H1 (cell line): ENCODE results near the gene TRIM29. TPM values are rescaled to one million over a fixed set of nuclear protein-coding genes. Genes with fewer than 3 reads are reported as not detected.

Experiments
- CTCF ChIA-PET: fragments of 300-600 bp; sonication (Branson Sonifier 250); formaldehyde crosslinking; loops from one replicate; lab custom pipeline; 2021; ENCODE audit not compliant: partially characterized antibody; lab: Charles Lee
- POLR2A ChIA-PET: fragments of 300-600 bp; sonication (Branson Sonifier 250); formaldehyde crosslinking; loops from one replicate; lab custom pipeline; 2021; ENCODE audit warnings: inconsistent platforms; ENCODE audit not compliant: partially characterized antibody; lab: Charles Lee
- DNase-seq, 2 experiments: peaks; one replicate each; pipeline versions ENCODE4 v3.0.0 to v3.0.0-alpha.2; 2010 to 2022; ENCODE audit warnings: low spot score in 2 of 2, low read depth in 1 of 2, mixed read lengths in 1 of 2
- FAIRE-seq: peaks from 2 replicates; lab custom pipeline; 2011; peaks lifted over from hg19 to GRCh38; lab: Jason Lieb, UNC
- H2AFZ ChIP-seq: 2 replicates; pipeline ENCODE4 v1.8.1; 2012; ENCODE audit warnings: low read length, inconsistent platforms
- H2AK5ac ChIP-seq: 2 replicates; pipeline ENCODE4 v1.6.1; 2013; ENCODE audit warnings: low read depth, low read length
- H2BK120ac ChIP-seq: replicated peaks from 2 replicates; pipeline ENCODE3; 2013; ENCODE audit warnings: low read depth, low read length, inconsistent platforms
- H2BK12ac ChIP-seq: 2 replicates; pipeline ENCODE4 v1.6.1; 2013; ENCODE audit warnings: low read depth, low read length
- H2BK15ac ChIP-seq: 2 replicates; pipeline ENCODE4 v1.6.1; 2013; ENCODE audit warnings: low read length
- H2BK20ac ChIP-seq: 2 replicates; pipeline ENCODE4 v1.6.1; 2013; ENCODE audit warnings: low read length
- H2BK5ac ChIP-seq: 2 replicates; pipeline ENCODE4 v1.6.1; 2013; ENCODE audit warnings: low read depth, low read length
- H3K14ac ChIP-seq: 2 replicates; pipeline ENCODE4 v1.6.1; 2013; ENCODE audit warnings: inconsistent platforms; ENCODE audit not compliant: insufficient read length
- H3K18ac ChIP-seq: 2 replicates; pipeline ENCODE4 v1.6.1; 2013; ENCODE audit warnings: low read length; ENCODE audit errors: extremely low read depth
- H3K23ac ChIP-seq: 2 replicates; pipeline ENCODE4 v1.6.1; 2013; ENCODE audit warnings: inconsistent platforms; ENCODE audit not compliant: insufficient read length
- H3K23me2 ChIP-seq: 2 replicates; pipeline ENCODE4 v1.6.1; 2013; ENCODE audit warnings: low read depth, low read length
- H3K27ac ChIP-seq: 2 replicates; pipeline ENCODE4 v1.6.1; 2011; ENCODE audit warnings: low read depth, low read length, inconsistent platforms
- H3K27me3 ChIP-seq, 4 experiments: replicated peaks in 1 of 4; 1 replicate in 1 of 4; 2 replicates in 3 of 4; pipeline versions ENCODE4 v1.6.1 to v1.8.1; 2011 to 2013; ENCODE audit warnings: low read length in 3 of 4, mild to moderate bottlenecking in 3 of 4, inconsistent platforms in 2 of 4, mixed read lengths in 2 of 4, moderate library complexity in 1 of 4; ENCODE audit not compliant: control insufficient read depth in 3 of 4, insufficient read depth in 3 of 4; ENCODE audit errors: extremely low read depth in 1 of 4
- H3K36me3 ChIP-seq, 4 experiments: 2 replicates each; pipeline versions ENCODE4 v1.6.1 to v1.8.1; 2011 to 2013; ENCODE audit warnings: mild to moderate bottlenecking in 4 of 4, low read length in 3 of 4, moderate library complexity in 2 of 4, control low read depth in 1 of 4, inconsistent platforms in 1 of 4; ENCODE audit not compliant: insufficient read depth in 4 of 4, control insufficient read depth in 2 of 4
- H3K4ac ChIP-seq: replicated peaks from 2 replicates; pipeline ENCODE3; 2013; ENCODE audit warnings: low read length, low read depth, mixed read lengths, inconsistent platforms; ENCODE audit not compliant: insufficient read length
- H3K4me1 ChIP-seq, 4 experiments: replicated peaks in 1 of 4; 1 replicate in 1 of 4; 2 replicates in 3 of 4; pipeline versions ENCODE4 v1.6.1 to v1.8.1; 2011 to 2013; ENCODE audit warnings: low read length in 3 of 4, inconsistent platforms in 2 of 4, mixed read lengths in 1 of 4; ENCODE audit not compliant: insufficient read depth in 4 of 4, control insufficient read depth in 3 of 4
- H3K4me2 ChIP-seq, 2 experiments: 2 replicates each; pipeline versions ENCODE4 v1.6.1 to v1.8.1; 2011 to 2013; ENCODE audit warnings: low read depth in 2 of 2, low read length in 2 of 2, control low read depth in 1 of 2, inconsistent platforms in 1 of 2, mild to moderate bottlenecking in 1 of 2; ENCODE audit not compliant: insufficient read depth in 1 of 2
- H3K4me3 ChIP-seq, 4 experiments: fragments of 200-600, 300-600 bp in 1 of 4; sonication (generic), shearing (Covaris generic), sonication (Bioruptor Twin) in 1 of 4; 2 replicates each; pipeline versions ENCODE4 v1.5.1 to v1.8.1; 2011 to 2016; ENCODE audit warnings: low read length in 4 of 4, low read depth in 3 of 4, control low read depth in 2 of 4, inconsistent platforms in 2 of 4, mild to moderate bottlenecking in 2 of 4, mixed read lengths in 1 of 4, moderate library complexity in 1 of 4; ENCODE audit not compliant: insufficient read depth in 2 of 4; ENCODE audit errors: extremely low read depth in 1 of 4
- H3K56ac ChIP-seq: replicated peaks from 2 replicates; pipeline ENCODE3; 2013; ENCODE audit warnings: low read depth, mild to moderate bottlenecking, mixed read lengths, low read length, inconsistent platforms; ENCODE audit not compliant: insufficient read length
- H3K79me1 ChIP-seq: 2 replicates; pipeline ENCODE4 v1.6.1; 2013; ENCODE audit warnings: low read depth, low read length, control low read depth
- H3K79me2 ChIP-seq, 2 experiments: 2 replicates each; pipeline versions ENCODE4 v1.6.1 to v1.8.1; 2012 to 2013; ENCODE audit warnings: low read length in 2 of 2, mild to moderate bottlenecking in 2 of 2, inconsistent platforms in 1 of 2; ENCODE audit not compliant: insufficient read depth in 2 of 2, control insufficient read depth in 1 of 2
- H3K9ac ChIP-seq, 4 experiments: replicated peaks in 1 of 4; 1 replicate in 1 of 4; 2 replicates in 3 of 4; pipeline versions ENCODE4 v1.6.1 to v1.8.1; 2011 to 2013; ENCODE audit warnings: low read depth in 3 of 4, low read length in 3 of 4, control low read depth in 2 of 4, mild to moderate bottlenecking in 2 of 4, moderate library complexity in 2 of 4, inconsistent platforms in 1 of 4; ENCODE audit errors: extremely low read depth in 1 of 4
- H3K9me3 ChIP-seq, 2 experiments: 2 replicates each; pipeline versions ENCODE4 v1.6.1 to v1.8.1; 2012 to 2013; ENCODE audit warnings: mild to moderate bottlenecking in 2 of 2, moderate library complexity in 2 of 2, control low read depth in 1 of 2, inconsistent platforms in 1 of 2, low read depth in 1 of 2, low read length in 1 of 2, mixed read lengths in 1 of 2; ENCODE audit not compliant: insufficient read depth in 2 of 2
- H4K20me1 ChIP-seq, 2 experiments: replicated peaks in 1 of 2; 2 replicates each; pipeline versions ENCODE3 to v1.8.1; 2011 to 2013; ENCODE audit warnings: inconsistent platforms in 2 of 2, low read length in 2 of 2, mild to moderate bottlenecking in 1 of 2; ENCODE audit not compliant: insufficient read depth in 2 of 2, control insufficient read depth in 1 of 2
- H4K5ac ChIP-seq: 2 replicates; pipeline ENCODE4 v1.6.1; 2013; ENCODE audit warnings: low read length, low read depth, mixed read lengths, inconsistent platforms; ENCODE audit not compliant: insufficient read length
- H4K8ac ChIP-seq: 2 replicates; pipeline ENCODE4 v1.8.0; 2013; ENCODE audit warnings: mild to moderate bottlenecking, moderate library complexity, low read length, inconsistent platforms; ENCODE audit not compliant: insufficient read depth; ENCODE audit errors: extremely low read depth
- H4K91ac ChIP-seq: replicated peaks from 2 replicates; pipeline ENCODE3; 2013; ENCODE audit warnings: low read length, mixed read lengths, inconsistent platforms; ENCODE audit not compliant: insufficient read length
- ASH2L ChIP-seq: fragments of 200-600, 300-600 bp; sonication (generic); IDR thresholded peaks from one replicate; pipeline ENCODE4 v1.7.1; 2017; ENCODE audit warnings: low read length
- BRCA1 ChIP-seq: IDR thresholded peaks from 2 replicates; pipeline ENCODE4 v1.6.1; 2012; ENCODE audit warnings: low read depth, low read length, improper control_type of control experiment
- CEBPB ChIP-seq: IDR thresholded peaks from 2 replicates; pipeline ENCODE4 v1.6.1; 2012; ENCODE audit warnings: low read depth, low read length
- CREB1 ChIP-seq: IDR thresholded peaks from 2 replicates; pipeline ENCODE4 v1.6.1; 2012; ENCODE audit warnings: inconsistent platforms
- EGR1 ChIP-seq: IDR thresholded peaks from 2 replicates; pipeline ENCODE4 v1.6.1; 2011; ENCODE audit warnings: low read depth, low read length, borderline replicate concordance
- EZH2 ChIP-seq: fragments of 200-600 bp; sonication (generic); IDR thresholded peaks from 2 replicates; pipeline ENCODE4 v1.7.1; 2012; ENCODE audit warnings: low read depth, mild to moderate bottlenecking, moderate library complexity, low read length, inconsistent platforms; ENCODE audit not compliant: severe bottlenecking
- JUN ChIP-seq: IDR thresholded peaks from 2 replicates; pipeline ENCODE4 v1.6.1; 2011; ENCODE audit warnings: low read depth, mild to moderate bottlenecking, improper control_type of control experiment, low read length
- KDM4A ChIP-seq: IDR thresholded peaks from one replicate; pipeline ENCODE4 v1.7.1; 2012; ENCODE audit warnings: low read depth, mild to moderate bottlenecking, moderate library complexity, low read length, inconsistent platforms; ENCODE audit not compliant: severe bottlenecking
- MAX ChIP-seq: IDR thresholded peaks from 2 replicates; pipeline ENCODE4 v1.6.1; 2012; ENCODE audit warnings: inconsistent platforms
- NANOG ChIP-seq: IDR thresholded peaks from 2 replicates; pipeline ENCODE4 v1.6.1; 2011; ENCODE audit warnings: low read length, low read depth, mild to moderate bottlenecking, inconsistent platforms; ENCODE audit not compliant: insufficient read depth, poor library complexity, severe bottlenecking
- POLR2AphosphoS5 ChIP-seq: IDR thresholded peaks from 2 replicates; pipeline ENCODE4 v1.6.1; 2011; ENCODE audit warnings: low read depth, low read length
- RBBP5 ChIP-seq: IDR thresholded peaks from 2 replicates; pipeline ENCODE4 v1.7.1; 2012; ENCODE audit warnings: low read depth, mild to moderate bottlenecking, inconsistent platforms, low read length, moderate library complexity, borderline replicate concordance
- SIN3A ChIP-seq, 2 experiments: IDR thresholded peaks in 1 of 2; conservative IDR thresholded peaks in 1 of 2; 2 replicates each; pipeline ENCODE4 v1.6.1; 2011 to 2012; ENCODE audit warnings: low read length in 2 of 2, improper control_type of control experiment in 1 of 2, low read depth in 1 of 2, mild to moderate bottlenecking in 1 of 2
- SP2 ChIP-seq: IDR thresholded peaks from 2 replicates; pipeline ENCODE4 v1.6.1; 2012; ENCODE audit warnings: mild to moderate bottlenecking, low read length, inconsistent platforms
- WGBS, 2 experiments: shearing (Covaris generic) in 1 of 2; methylation state at CpG; one replicate each; pipeline versions ENCODE4 v1.1.6 to v1.1.7; 2013 to 2015; ENCODE audit warnings: low lambda C conversion rate in 2 of 2, mixed read lengths in 2 of 2, inconsistent platforms in 1 of 2, low coverage in 1 of 2, missing lambda C conversion rate in 1 of 2; ENCODE audit not compliant: insufficient replicate concordance in 2 of 2, insufficient coverage in 1 of 2, insufficient read length in 1 of 2; ENCODE audit errors: extremely low coverage in 1 of 2, missing lambda C conversion rate in 1 of 2; 5-methylcytosine and 5-hydroxymethylcytosine counted together
- polyA plus RNA-seq, 7 experiments: library from polyadenylated mRNA; depleted of rRNA in 3 of 7; stranded (reverse) in 5 of 7; unstranded in 2 of 7; fragments of >200 nt in 5 of 7; fragments of 200-250 nt in 2 of 7; gene quantifications; 1 replicate in 5 of 7; 2 replicates in 1 of 7; 4 replicates in 1 of 7; pipeline versions ENCODE4 v1.2.1 to v1.2.3, GENCODE V29; 2011 to 2013; ENCODE audit warnings: missing spikeins in 2 of 7, mixed read lengths in 2 of 7
- total RNA-seq: library from RNA; stranded (reverse); fragmentation: NEBNext Ultra II Directional; extraction: Animal tissue kit (Norgen Biotek cat#: 25700); gene quantifications from 2 replicates; pipeline ENCODE4 v1.2.1, GENCODE V29; 2021

Gene TRIM29
- total and polyA plus RNA-seq, 2 of the 8 experiments (the other 6 are each of a cell fraction or from before 2014, with no cell fraction given): 0.17 to 0.43 TPM

GRCh38 chr11:120120805-120121335 is 17.0 kb downstream of the TRIM29 start:
- Histone ChIP-seq H3K4me3 (no peak overlapping the region), H3K56ac (no peak overlapping the region), H3K9ac (no peak overlapping the region), H3K27me3 (no peaks in the 10 kb centered on the region; a peak in 2 of 7 replicates), H2AFZ (no peak overlapping the region), H2BK20ac (no peak overlapping the region), H3K9me3 (peaks cover 0 to 7% of the 10 kb centered on the region in 2 experiments; a peak in 1 of 4 replicates), H3K23ac (no peak overlapping the region), H2BK5ac (no peak overlapping the region), H3K79me2 (no peaks in the 10 kb centered on the region), H4K8ac (no peak overlapping the region), H3K4ac (no peak overlapping the region), H3K14ac (no peak overlapping the region), H3K4me1 (peaks cover 0 to 3% (median 2%) of the 10 kb centered on the region in 4 experiments; a peak in 3 of 7 replicates), H2BK120ac (no peak overlapping the region), H3K4me2 (no peak overlapping the region), H3K23me2 (no peaks in the 10 kb centered on the region), H2BK12ac (no peak overlapping the region), H3K36me3 (no peaks in the 10 kb centered on the region; a peak in 1 of 8 replicates), H3K18ac (no peak overlapping the region; the same call in 1 of the 2 replicates), H3K79me1 (no peaks in the 10 kb centered on the region), H4K20me1 (peaks cover 0 to 2% of the 10 kb centered on the region in 2 experiments), H2AK5ac (no peak overlapping the region), H4K5ac (no peak overlapping the region), H4K91ac (no peak overlapping the region), H2BK15ac (no peak overlapping the region), H3K27ac (no peak overlapping the region)
- FAIRE-seq (no peak), DNase-seq (no peak)
- 88% methylated on average over 8 of the region's 8 CpGs; no CpG with 5 or more reads in 1 of the 2 experiments for WGBS, 2 experiments
- ChIA-PET POLR2A (no interaction called here), CTCF (interaction anchor here (0.9 to 2.4 kb wide), 4 partner anchors 9 to 106 kb away, joined by 3 to 13 read pairs (median 6); no protein-coding TSS in a partner anchor)
- no peak for TF ChIP-seq ASH2L
- no peak for TF ChIP-seq SIN3A (conservative IDR thresholded peaks at IDR 0.05 in 1 of 2, IDR thresholded peaks at IDR 0.05 in 1 of 2; ENCODE audit: low read depth in 1 of 2, low read length in 2 of 2)
- TF ChIP-seq CEBPB: no peak
- TF ChIP-seq NANOG: no peak
- TF ChIP-seq JUN: no peak
- TF ChIP-seq MAX: no peak
- TF ChIP-seq KDM4A: no peak
- TF ChIP-seq BRCA1: no peak
- TF ChIP-seq RBBP5: no peak
- no peak for TF ChIP-seq POLR2AphosphoS5
- no peak for TF ChIP-seq SP2
- TF ChIP-seq CREB1: no peak
- TF ChIP-seq EZH2: no peak
- no peak for TF ChIP-seq EGR1
